Measurements from ENCODE around the gene LPCAT3. TPM values are rescaled to one million over a fixed set of nuclear protein-coding genes. Genes with fewer than 3 reads are reported as not detected.

Gene LPCAT3
- total and polyA plus RNA-seq, 11 donors, result 19.9 to 66.3 (median 43.4) TPM

DNA sequence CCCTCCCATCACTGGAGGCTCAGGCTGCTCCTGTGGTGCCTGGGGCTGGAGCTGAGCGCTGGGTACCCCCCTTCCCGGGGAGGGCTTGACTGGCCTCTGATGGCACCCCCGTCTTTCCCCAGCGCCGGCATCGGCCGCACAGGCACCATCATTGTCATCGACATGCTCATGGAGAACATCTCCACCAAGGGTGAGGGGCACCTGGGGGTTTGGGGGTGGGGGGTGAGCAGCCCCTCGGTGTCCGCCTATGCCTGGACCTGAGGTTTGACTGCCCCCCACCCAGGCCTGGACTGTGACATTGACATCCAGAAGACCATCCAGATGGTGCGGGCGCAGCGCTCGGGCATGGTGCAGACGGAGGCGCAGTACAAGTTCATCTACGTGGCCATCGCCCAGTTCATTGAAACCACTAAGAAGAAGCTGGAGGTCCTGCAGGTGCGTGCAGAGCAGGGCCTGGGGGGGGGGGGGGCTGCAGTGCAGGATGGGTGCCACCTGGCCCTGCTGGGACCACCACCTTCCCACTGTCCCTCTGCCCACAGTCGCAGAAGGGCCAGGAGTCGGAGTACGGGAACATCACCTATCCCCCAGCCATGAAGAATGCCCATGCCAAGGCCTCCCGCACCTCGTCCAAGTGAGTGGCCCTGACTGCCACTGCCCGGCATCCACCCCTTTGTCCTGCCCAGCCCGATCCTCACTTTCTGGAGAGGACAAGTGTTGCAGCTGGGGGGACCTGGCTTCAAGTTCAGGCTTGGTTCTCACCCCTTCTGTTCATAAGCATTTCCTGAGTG, 58.3 kb downstream of the LPCAT3 start:
- no peak for TF ChIP-seq CTCF (IDR thresholded peaks at IDR 0.05)
- TF ChIP-seq POLR2A (IDR thresholded peaks at IDR 0.05), result no peak
- Histone ChIP-seq H3K4me3 (peak overlapping the region in 7 of 12 donors; percentile 14 to 42 (median 22)), H3K36me3 (peaks cover 0 to 51% (median 0%) of the 10 kb centered on the region in 9 donors), H3K27me3 (no peaks in the 10 kb centered on the region), H3K4me1 (peaks cover 2 to 85% (median 41%) of the 10 kb centered on the region in 12 donors), H3K27ac (peak overlapping the region; percentile 21 to 97 (median 83)), H3K9me3 (no peaks in the 10 kb centered on the region)
- ATAC-seq, result no peak
- peak in 2 of 5 donors; percentile 25 to 37 for DNase-seq
- intact Hi-C loops (cut with DNase I), result loop anchor here in 5 of 10 donors (5.0 to 10.0 kb wide), 5 partner anchors 72 to 135 kb away; partner anchors contain the start of genes C1R (in 2 of the 5), SPSB2 (in 1 of the 5) and TPI1 (in 1 of the 5)
- 92 to 97% (median 92%) methylated on average over 7 to 26 of the region's 26 CpGs for WGBS, 4 donors

DNA sequence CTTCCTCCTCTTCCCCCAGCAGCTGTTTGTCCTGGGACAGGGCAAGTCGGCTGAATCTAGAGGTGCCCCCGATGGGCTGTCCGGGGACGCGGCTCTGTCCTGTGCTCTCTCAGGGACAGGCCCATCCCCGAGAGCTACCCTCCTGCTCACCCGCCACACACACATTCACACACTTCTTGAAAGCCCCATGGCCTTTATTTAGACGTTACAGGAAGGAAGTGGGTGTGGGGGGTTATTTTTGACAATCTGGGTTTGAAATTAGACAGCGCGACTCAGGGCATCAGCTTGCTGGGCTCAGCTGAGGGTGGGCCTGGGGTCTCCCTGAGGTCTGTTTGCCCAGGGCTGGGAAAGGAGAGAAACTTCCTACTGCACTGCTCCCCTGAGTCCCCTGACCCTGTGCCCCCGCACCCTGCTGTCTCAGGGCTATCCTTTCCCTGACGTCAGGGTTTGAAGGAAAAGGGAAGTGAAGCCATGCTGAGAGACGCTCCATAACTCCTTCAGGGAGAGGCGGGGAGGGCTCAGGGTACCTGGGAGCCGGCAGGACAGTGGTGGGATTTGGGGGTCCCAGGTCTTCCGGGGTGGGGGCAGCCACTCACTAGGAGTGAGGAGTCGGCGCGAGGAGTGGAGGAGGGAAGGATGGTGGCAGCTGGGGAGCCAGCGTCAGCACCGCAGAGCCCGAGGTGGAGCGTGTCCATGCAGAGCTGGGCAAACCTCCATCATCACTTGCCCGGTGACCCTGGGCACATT, 59.0 kb downstream of the LPCAT3 start:
- peak overlapping the region in 8 of 12 donors; percentile 9 to 42 (median 23) for H3K4me3 ChIP-seq
- DNase-seq (peak in 2 of 5 donors; percentile 54 to 64), ATAC-seq (peak; percentile 8 to 68 (median 17))
- no peaks in the 10 kb centered on the region for H3K27me3 ChIP-seq
- intact Hi-C loops (cut with DNase I), result no loop called here
- peaks cover 0 to 55% (median 0%) of the 10 kb centered on the region in 9 donors for H3K36me3 ChIP-seq
- TF ChIP-seq POLR2A (IDR thresholded peaks at IDR 0.05), result peak in 1 of 2 donors; percentile 16
- TF ChIP-seq CTCF (IDR thresholded peaks at IDR 0.05), result no peak
- 41 to 60% (median 52%) methylated on average over 19 to 24 of the region's 24 CpGs for WGBS, 4 donors
- H3K27ac ChIP-seq, result peak overlapping the region; percentile 21 to 97 (median 83)
- H3K9me3 ChIP-seq, result no peaks in the 10 kb centered on the region
- peaks cover 2 to 87% (median 37%) of the 10 kb centered on the region in 12 donors for H3K4me1 ChIP-seq

DNA sequence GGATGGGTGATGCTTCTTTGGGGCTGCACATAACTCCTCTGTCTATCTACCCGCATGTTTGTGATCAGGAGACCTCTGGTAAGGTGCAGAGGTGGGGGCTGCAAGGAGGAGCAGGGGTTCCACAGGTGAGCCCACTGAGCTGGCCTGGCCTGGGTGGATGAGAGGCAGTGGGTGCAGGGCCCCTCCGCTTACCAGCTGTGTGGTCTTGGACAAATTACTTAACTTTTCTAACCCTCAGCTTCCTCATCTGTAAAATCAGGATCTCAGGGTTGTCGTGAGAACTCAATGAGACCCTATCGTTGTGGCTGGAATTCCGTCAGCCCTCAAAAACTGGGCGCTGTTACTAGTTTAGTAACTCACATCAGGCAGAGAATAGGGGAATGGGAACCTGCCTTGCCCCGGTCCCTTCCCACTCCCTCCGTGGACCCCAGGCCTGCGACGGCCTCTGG, 59.6 kb downstream of the LPCAT3 start:
- H3K9me3 ChIP-seq, result no peaks in the 10 kb centered on the region
- H3K27me3 ChIP-seq, result no peaks in the 10 kb centered on the region
- H3K27ac ChIP-seq, result peak overlapping the region; percentile 21 to 97 (median 83)
- H3K36me3 ChIP-seq, result peaks cover 0 to 55% (median 0%) of the 10 kb centered on the region in 9 donors
- 58 to 65% (median 60%) methylated on average over 10 of the region's 10 CpGs for WGBS, 4 donors
- intact Hi-C loops (cut with DNase I), result no loop called here
- peak overlapping the region in 7 of 12 donors; percentile 14 to 42 (median 24) for H3K4me3 ChIP-seq
- ATAC-seq (no peak), DNase-seq (peak in 1 of 5 donors; percentile 20)
- TF ChIP-seq POLR2A (IDR thresholded peaks at IDR 0.05) (no peak), CTCF (IDR thresholded peaks at IDR 0.05) (no peak)
- peaks cover 2 to 93% (median 42%) of the 10 kb centered on the region in 12 donors for H3K4me1 ChIP-seq
